ENCODE measurements around the gene C21orf58.
"Not testable (repeated sequence)": the region's sequence is repeated elsewhere in the genome, so short reads cannot be mapped to it uniquely, and the experiment has no call there.

The C21orf58 gene

DNA sequence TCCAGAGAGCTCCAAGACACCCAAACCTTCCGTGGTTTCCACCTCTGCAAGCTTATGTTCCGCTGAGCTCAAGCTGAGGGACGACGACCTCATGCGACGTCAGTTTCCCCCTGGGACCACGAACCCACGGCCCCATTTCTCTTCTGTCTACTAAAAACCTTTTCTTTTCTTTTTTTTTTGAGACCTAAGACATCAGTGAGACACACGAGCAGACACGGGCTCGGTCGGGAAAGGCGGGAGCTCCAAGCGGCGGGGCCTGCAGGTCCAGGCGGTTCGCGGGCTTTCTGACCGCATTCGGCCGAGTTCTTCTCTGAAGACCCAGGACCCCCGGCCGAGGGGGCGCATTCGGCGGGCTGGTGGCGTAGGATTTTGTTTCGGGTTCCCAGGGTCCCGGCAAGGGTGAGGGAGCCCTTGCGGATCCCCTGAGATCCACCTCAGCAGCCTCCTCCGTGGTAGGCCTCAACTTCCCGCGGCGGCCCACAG lies 402 bp downstream of the C21orf58 start:
- peak; percentile 14 for DNase-seq

DNA sequence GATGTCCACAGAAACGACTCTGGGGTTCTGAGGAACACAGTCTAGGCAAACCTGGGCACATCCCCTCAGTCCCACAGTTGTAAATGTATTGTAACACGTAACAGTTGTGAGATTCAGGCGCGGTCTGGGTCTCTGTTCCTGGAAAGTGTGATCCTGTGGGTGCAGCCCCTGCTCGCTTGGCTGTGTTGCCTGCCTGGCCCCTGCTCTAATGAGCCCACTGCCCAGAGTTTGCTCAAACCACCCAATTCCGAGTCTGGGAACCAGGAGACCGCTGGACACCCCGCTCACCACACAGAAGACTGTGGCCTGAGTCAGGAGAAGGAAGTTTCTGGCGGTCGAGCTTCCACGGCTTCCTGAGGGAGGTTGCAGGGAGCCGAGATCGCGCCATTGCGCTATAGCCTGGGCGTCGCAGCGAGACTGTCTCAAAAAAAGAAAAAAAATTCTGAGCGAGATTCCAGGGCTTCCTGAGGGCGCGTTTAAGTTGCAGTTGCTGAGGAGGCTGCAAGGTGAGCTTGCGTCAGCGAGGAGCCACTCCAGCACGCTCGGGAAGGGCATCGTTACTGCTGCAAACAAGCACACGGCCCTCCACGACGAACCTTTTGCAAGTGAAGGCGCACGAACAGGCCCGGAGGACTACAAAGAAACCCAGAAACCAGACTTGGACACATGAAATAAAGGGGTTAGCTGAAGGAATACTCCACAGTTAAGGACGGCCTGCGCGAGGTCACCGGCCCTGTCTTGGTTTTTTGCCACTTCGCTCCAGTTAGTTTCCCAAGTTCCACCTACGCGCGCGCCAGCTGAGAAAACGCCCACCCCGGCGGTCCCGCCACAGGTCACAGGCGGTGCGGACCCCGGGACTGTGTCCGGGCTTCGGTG lies 1.1 kb downstream of the C21orf58 start:
- no peak for DNase-seq

DNA sequence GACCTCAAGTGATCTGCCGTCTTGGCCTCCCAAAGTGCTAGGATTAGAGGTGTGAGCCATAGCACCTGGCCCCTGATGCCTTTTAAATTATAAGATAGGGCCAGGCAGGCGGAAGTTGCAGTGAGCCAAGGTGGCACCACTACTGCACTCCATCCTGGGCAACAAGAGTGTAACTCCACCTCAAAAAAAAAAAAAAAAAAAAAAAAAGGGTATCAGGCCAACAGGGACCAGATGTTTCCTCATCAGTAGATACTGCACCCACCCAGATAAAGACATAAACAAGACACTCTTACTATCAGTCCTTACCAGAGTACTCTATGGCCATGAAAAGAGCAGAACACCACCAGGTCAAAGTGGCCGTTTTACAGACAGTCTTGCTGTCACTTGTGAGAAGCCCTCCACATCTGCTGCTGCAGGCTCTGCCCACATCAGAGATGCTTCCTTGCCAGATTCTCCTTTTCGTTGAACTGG lies 3.3 kb downstream of the C21orf58 start:
- DNase-seq = no peak

DNA sequence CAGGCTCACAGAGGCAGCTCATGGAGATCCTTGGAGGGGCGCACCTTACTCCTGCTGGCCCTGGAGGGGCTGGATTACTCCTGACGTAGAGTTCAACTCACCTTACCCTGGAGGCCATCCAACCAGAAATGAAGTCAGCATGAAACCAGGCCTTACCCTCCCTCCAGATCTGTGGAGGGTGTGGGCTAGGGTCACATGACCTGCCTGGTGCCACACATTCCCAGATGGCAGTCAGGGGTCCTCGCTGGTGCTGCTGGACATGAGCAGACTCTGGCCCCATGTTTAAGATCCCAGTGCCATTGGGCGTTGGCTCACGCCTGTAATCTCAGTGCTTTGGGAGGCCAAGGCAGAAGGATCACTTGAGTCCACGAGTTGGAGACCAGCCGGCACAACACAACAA lies 4.5 kb downstream of the C21orf58 start:
- no peak for DNase-seq

DNA sequence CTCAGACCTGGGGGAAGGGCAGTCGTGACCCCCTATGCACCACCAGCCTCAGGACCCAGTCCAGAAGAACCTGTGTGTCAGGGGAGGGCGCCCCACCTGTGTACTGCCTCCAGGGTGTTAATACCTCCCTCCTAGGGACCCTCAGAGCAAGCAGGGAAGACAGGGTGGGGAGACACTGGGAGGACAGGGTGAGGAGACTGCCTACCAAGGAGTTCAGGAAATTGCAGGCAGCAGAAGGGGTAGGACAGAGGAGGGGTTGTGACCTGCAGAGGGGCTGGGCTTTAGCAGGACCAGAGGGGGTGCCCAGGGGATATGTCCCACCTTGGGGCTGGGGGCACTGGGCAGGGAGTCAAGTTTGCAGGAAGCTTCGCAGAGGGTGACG lies 5.2 kb downstream of the C21orf58 start:
- no peak for DNase-seq

DNA sequence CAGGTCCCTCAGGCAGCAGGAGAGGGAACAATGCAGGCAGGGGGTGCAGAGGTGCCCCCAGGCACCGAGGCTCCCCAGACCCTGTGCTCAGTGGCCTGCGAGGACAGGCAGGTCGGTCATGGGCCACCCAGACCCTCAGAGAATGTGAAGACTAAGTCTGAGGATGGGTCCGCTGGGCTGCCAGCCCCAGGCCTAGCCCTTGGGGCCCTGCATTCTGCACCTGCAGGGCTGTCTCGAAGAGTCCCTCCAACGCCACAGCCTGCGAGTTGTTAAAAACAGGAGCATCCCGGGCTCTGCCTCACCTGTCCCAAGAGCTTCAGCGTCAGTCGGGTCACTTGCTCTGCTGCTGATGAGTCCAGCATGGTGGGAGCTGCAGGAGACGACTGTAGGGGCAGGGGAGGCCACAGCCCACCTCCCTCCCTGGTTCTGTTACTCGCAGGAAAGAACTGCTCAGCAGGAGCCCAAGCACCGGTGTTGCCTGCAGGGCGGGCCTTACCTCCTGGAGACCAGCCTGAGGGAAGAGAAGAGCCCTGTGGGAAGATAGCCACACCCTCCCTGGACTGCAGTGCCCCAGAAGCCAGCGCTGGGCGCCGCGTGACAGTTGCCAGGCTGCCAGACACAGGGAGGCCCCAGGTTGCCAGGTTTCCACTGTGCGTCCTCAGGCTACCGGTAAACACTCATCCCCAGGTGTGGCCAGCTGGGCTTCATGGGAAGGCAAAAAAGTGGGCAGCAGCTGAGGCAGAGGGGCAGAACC lies 5.8 kb downstream of the C21orf58 start:
- no peak for DNase-seq

DNA sequence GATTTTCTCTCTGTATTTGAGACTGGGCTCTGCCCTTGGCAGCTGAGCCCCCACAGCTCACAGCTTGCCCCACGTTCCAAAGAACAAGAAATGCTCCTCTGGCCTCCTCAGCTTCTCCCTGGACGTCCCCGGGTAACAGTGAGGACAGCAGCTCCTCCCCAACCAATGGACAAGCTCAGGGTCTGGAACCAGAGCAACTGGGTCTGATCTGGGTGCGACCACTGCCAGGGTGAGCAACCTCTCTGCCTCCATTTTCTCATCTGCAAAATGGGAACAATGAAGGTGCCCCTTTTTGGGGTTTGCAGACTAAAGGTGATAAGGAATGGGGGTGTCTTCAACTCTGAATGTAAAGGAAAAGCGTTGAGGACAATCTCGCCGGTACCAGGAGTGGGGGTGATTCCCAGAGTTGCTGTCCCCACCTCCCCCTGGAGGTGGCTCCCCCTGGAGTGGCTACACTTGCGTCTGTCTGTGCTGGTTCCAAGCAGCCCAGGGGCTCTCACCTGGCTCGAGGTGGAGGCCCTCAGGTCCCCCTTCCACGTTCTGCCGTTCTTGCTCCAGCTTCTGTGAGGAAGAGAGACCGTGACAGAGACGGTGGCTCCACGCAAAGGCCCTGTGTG lies 6.9 kb downstream of the C21orf58 start:
- DNase-seq = no peak

DNA sequence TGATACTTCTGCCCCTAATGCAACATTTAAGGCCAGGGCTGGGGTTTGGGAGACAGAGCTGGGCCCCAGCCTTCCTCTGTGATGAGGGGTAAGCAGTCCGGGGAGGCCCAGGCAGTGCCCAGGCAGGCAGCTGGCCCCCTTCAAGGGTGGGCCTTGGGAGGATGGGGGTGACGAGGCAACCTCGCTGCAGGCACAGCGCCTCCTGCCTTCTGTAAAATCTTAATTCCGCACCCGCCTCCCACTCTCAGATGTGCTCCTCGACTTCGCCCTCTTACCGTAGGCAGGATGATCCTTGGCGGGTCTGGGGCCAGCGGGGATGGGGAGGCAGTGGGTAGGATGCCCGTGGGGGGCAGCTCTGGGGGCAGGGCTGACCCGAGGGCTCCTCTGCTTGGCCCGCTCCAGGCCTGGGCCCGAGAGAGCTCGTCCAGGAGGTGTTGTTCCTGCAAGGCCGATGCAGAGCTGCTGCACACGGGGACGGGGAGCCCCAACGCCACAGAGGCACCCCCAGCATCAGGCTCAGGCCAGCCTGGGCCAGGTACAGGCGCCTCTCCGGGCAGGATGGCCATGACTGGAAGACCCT lies 9.1 kb downstream of the C21orf58 start:
- DNase-seq = no peak

DNA sequence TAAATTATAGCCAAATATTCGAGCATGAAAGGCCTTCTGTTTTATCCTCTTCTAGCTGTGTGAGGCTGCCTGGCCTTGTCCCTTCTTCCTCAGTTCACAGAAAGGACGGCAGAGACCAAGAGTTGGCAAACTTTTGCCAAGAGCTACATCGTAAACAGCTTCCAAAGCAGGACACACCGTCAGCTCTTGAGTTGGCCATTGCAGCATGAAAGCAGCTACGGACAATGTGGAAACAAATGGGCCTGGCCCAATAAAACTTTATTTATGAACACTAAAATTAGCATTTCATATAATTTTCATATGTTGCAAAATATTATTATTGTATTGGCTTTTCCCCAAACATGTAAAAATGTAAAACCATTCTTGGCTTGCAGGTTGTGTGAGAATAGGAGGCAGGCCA lies 10.7 kb downstream of the C21orf58 start:
- no peak for DNase-seq

DNA sequence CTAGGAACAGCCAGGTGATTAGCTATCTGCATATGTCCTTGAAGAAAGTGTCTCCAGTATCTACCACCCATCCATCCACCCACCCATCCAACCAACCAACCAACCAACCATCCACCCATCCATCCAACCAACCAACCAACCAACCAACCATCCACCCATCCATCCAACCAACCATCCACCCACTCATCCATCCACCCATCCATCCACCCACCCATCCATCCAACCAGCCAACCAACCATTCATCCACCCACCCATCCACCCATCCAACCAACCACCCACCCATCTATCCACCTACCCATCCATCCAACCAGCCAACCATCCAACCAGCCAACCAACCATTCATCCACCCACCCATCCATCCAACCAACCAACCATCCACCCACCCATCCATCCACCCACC lies 12.1 kb downstream of the C21orf58 start:
- DNase-seq = no peak

DNA sequence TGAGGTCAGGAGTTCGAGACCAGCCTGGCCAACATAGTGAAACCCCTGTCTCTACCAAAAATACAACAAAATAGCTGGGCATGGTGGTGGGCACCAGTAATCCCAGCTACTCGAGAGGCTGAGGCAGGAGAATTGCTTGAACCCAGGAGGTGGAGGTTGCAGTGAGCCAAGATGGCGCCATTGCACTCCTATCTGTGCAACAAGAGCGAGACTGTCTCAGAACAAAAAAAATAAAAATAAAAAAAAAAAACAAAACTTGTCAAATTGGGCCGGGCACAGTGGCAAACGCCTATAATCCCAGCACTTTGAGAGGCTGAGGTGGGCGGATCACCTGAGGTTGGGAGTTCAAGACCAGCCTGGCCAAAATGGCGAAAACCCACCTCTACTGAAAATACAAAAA lies 13.4 kb downstream of the C21orf58 start:
- DNase-seq = not testable (repeated sequence)

DNA sequence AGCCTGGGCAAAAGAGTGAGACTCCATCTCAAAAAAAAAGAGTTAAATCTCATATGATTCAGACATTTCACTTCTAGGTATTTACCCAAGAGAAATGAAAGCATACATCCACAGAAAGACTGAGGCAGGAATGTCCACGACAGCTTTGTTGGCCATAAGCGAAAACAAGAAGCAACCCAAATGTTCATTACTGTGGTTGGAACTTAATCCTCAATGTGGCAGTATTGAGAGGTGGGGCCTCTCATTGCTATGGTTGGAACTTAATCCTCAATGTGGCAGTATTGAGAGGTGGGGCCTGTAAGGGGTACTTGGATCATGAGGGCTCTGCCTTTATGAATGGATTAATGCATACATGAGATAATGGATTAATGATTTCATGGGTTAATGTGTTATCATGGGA lies 15.2 kb downstream of the C21orf58 start:
- no peak for DNase-seq

DNA sequence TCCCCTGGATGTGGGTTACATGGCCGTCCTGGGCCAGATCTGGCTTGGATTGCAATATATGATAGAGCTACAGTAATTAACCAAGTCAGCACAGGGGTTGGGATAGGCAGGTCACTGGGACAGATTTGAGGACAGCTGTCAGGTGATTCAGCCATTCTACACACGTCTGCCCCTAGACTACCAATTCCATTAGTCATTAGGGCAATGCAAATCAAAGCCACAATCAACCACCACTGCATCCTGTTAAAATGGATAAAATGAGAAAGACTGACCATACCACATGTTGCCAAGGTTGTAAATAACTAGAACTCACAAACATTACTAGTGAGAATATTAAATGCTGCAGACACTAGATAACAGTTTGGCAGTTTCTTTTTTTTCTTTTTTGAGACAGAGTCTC lies 16.0 kb downstream of the C21orf58 start:
- no peak for DNase-seq

DNA sequence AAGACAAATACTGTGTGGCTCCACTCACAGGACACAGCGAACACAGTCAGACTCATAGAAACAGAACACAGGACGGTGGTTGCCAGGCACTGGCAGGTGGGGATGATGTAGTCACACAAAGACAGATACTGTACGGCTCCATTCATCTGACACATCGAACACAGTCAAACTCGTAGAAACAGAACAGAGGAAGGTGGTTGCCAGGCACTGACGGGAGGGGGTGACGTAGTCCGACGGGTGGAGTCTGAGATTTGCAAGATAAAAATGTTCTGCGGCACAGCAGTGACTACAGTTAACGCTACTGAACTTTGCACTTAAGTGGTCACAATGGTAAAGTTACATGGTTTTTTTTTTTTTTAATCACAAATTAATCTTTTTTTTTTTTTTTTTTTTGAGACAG lies 18.7 kb downstream of the C21orf58 start:
- DNase-seq = no peak

DNA sequence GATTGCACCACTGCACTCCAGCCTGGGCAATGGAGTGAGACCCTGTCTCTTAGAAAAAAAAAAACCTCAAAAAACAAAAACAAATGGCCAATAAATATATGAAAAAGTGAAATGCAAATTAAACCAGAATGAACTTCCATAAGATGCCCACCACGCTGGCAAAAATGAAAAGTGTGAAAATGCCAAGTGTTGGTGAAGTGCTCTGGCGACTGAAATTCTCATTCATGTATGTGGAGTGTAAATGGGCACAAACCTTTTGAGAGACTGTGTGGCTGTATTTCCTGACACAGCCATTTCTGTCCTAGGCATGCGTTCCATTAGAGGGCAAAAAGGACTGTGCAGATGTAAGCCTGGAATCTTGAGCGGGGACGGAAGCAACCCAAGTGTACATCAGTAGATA lies 19.2 kb downstream of the C21orf58 start:
- no peak for DNase-seq

DNA sequence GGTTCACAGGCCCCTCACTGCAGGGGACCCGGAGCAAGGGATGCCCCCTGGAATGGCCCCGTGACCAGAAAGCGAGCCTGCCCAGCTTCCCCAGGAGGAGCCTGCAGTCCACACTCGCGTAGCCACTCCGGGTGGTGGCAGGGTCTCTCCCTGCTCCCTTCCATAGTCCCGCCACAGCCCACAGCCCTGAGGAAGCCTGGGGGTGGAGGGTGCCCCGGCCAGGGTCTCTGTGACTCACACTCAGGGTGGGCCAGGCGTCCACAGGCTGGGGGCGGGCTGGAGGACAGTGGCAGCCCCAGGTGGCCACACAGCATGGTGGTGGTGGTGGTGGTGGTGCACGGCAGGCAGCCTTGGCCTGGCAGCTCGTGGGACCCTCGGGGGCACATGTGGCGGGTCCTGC lies 21.9 kb downstream of the C21orf58 start:
- no peak for DNase-seq

DNA sequence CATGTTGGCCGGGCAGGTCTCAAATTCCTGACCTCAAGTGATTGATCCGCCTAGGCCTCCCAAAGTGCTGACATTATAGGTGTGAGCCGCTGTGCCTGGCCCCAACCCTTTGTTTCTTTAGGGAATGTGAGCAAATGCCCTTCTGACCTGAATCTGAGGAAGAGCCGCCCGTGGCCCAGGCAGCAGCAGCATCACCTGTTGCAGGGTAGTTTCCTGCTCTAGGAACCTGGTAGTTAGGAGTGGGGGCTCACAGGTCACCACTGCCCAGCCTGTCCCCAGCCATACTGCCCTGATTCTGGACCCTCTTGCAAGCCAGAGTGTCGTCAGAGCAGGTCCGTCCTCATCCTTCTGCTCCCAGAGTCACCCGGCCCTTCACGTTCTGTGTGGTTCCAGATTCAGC lies 24.5 kb downstream of the C21orf58 start:
- no peak for DNase-seq

DNA sequence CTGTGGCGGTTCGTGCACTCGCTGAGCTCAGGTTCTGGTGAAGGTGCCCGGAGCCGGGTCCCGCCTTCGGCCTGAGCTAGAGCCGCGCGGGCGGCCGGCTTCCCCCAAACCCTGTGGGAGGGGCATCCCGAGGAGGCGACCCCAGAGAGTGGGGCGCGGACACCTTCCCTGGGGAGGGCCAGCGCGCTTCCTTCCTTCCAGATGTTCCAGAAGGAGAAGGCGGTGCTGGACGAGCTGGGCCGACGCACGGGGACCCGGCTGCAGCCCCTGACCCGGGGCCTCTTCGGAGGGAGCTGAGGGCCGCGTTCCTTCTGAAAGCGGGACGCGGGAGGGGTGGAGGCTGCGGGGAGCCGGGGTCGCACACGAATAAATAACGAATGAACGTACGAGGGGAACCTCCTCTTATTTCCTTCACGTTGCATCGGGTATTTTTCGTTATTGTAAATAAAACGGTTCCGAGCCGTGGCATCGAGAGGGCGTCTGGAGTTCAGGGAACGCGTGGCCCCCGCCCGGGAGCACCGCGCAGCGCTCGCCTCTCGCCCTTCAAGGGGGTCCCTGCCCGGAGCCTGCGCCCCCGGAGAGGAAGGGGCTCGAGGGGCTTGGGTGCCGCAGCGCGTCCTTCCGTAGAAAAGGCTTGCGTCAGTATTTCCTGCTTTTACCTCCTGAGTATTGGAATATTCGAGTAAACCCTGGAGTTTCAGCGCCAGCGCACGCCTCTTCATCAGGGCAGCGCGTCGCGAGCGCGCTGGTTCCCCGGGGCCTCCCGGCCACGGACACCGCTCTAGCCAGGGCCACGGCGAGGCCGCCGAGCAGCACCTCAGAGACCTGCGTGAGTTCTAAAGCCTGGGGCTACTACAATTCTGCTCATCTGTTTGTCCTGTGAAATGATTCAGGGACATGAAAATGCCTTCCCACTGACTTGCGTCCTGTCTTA lies 26.1 kb downstream of the C21orf58 start:
- no peak for DNase-seq

DNA sequence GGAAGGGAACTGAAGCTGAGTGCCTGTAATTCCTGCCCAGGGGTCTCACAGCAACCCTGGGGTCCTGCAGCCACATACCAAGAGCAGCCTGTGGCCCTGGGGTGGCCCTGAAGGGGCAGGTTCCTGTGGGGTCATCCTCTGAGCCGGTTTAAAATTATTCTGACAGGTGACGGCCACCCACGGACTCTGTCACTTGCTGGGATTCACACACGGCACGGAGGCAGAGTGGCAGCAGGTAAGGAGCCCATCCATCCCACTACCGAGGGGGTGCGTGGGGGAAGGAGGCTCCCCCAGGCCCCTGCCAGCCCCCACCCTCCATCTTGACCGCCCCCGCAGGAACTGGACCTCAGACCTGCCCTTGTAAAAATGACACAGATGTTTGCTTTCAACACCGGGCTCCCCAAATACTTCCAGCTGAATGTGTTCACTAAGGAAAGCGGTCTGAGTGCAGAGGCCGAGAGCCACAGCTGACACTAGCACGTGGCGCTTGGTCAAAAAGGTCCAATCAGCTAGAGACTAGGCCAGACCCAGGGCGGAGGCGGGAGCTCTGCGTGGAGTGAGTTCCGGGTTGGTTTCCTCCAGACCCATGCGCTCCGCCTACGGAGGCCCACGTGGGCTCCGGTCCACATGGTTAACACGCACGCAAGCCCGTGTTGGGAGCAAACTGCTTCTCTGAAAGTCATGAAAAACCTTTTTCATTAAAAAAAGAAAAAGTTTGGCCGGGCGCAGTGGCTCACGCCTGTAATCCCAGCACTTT lies 27.5 kb downstream of the C21orf58 start:
- peak; percentile 59 for DNase-seq

DNA sequence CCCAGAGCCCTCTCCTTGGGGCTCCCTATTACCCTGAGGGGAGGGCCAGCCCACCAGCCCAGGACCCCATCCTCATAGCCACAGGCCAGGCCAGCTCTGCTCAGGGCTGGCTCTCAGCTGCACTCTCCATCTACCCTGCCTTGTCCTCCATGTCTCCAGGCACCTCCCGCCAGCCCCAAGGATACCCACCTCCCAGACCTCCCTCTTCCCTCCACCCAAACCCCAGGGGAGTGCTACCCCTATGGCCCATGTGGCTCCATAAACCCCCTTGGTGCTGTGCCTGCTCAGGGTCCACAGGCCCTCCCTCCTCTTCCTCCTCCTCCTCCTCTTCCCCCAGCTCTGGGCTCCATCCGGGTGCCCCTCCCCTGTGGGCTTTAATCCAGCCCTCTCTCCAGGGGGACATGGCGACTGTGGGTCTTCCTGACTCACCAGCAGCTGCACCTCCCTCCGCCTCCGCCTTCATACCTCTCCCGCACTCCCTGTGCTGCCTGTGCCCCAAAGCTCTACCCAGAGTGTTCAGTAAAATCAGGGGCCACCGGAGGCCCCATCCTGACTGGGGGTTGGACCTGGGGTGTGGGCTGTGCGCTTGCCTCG lies 28.4 kb downstream of the C21orf58 start:
- DNase-seq = no peak

DNA sequence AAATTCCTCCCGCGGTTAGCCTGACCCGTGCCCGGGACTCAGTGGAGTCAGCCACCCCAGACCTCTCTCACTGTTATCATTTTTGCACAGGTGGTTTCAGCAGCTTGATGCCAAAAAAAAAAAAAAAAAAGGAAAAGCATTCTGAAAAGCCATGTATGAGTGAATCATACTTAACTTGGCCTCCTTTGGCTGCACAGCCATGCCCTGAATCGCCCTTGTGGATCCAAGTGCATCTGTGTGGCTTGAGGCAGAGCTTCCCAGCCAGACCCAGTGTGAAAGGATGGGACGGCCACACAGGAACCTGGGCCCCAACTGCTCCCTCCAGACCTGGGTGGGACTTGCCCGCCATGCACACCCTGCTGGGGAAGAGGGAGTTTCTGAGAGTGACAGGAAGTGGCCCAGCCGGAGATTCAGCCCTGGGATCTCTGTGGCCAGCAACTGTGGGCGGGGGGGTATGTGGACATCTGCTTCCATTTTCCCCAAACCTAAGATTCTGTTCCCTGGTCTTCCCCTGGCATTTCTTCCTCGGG lies 29.0 kb downstream of the C21orf58 start:
- no peak for DNase-seq
